Activated T-cell treated with anti-CD3 and anti-CD28 coated beads, Interleukin-2, amount 50 U/mL, for 72 hours (primary cell): Measurements from ENCODE around the gene OSBPL7. TPM values are rescaled to one million over a fixed set of nuclear protein-coding genes. Genes with fewer than 3 reads are reported as not detected.
A peak's percentile ranks its signal among the peaks of the same experiment; 100 is the strongest.

ENCODE experiments used
- ATAC-seq, 2 donors: fragments of 150-1000 bp; cut with Tn5 transposase; replicated peaks in 1 of 2; 2 replicates each; pipeline ENCODE4 v1.10.0; 2021; ENCODE audit warnings: moderate library complexity in 2 of 2, mild to moderate bottlenecking in 1 of 2
- DNase-seq, 2 donors: peaks; one replicate each; pipeline ENCODE4 v3.0.0; 2021 to 2022; ENCODE audit warnings: mixed read lengths in 1 of 2
- H3K27ac Mint-ChIP-seq: one replicate; pipeline ENCODE4 v1.8.0; 2022; ENCODE audit warnings: mild to moderate bottlenecking, moderate library complexity, mixed read lengths
- H3K27me3 Mint-ChIP-seq: one replicate; pipeline ENCODE4 v1.8.0; 2022; ENCODE audit warnings: low read depth, mixed read lengths
- H3K36me3 Mint-ChIP-seq, 2 donors: one replicate each; pipeline ENCODE4 v1.8.0; 2022; ENCODE audit warnings: mixed read lengths in 2 of 2, mild to moderate bottlenecking in 1 of 2; ENCODE audit not compliant: insufficient read depth in 2 of 2
- H3K4me1 Mint-ChIP-seq: one replicate; pipeline ENCODE4 v1.8.0; 2022; ENCODE audit warnings: low read depth, mixed read lengths
- H3K4me3 Mint-ChIP-seq, 2 donors: one replicate each; pipeline ENCODE4 v1.8.0; 2022; ENCODE audit warnings: mild to moderate bottlenecking in 2 of 2, mixed read lengths in 2 of 2, moderate library complexity in 2 of 2
- H3K9me3 Mint-ChIP-seq, 2 donors: one replicate each; pipeline ENCODE4 v1.8.0; 2022; ENCODE audit warnings: mixed read lengths in 2 of 2
- total RNA-seq, 2 donors: library from RNA; stranded (reverse); gene quantifications; one replicate each; pipeline ENCODE4 v1.2.3, GENCODE V29; 2022

OSBPL7 gene
- total RNA-seq, 2 donors from 2014 or later, result 23.9 to 24.9 TPM

DNA sequence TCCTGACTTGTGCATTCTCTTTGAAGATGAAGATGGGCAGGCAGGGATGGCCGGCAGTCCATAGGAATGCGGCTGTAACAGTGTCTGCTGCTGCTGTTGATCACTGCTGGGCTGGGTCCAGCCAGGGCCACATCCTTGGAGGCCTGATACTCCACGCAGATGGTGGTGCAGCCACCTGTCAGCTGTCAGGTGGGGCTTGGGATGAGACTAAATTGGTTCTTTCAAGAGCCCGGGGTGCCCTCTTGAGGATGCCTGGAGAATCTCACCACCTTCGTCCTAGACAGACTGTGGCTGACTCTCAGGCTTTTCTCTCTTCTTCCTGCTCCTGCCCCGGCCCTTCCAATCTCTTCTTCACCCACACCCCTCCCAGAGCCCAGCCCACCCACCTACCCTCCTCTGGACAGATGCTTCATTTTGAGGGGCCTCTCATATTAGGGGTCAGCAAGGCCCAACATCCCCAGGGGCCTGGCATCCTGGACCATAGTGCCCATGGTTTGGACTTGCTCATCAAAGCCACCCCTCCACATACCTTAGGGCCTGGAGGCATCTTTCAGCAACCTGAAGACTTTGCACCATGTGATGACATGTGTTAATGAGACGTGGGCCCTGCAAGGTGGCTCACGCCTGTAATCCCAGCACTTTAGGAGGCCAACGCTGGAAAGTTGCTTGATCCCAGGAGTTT, 19.1 kb downstream of the OSBPL7 start:
- Mint-ChIP-seq H3K9me3 (no peaks in the 10 kb centered on the region), H3K27ac (no peak overlapping the region), H3K4me1 (peaks cover 4% of the 10 kb centered on the region), H3K27me3 (no peaks in the 10 kb centered on the region), H3K4me3 (no peak overlapping the region), H3K36me3 (no peaks in the 10 kb centered on the region)
- DNase-seq, result peak; percentile 61 to 66
- peak; percentile 88 to 89 for ATAC-seq

DNA sequence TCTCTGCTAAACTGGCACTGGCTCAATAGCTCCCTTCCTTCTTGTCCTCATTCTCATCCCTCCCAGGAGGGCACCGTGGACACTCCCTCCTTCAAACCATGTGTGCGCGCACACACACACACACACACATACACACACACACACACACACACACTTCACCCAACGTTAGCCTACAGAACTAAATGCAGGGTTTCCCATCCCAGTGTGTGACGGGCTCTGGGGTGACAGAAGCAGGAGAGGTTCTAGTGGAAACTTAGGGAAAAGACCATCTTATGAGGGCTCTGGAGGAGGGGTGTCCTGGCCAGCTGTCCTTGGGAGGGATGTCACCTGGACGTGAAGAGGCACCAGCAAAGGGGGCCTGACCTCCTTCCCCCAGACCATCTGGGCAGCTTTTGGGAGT, 19.7 kb downstream of the OSBPL7 start:
- Mint-ChIP-seq H3K4me1 (peaks cover 4% of the 10 kb centered on the region), H3K4me3 (no peak overlapping the region), H3K9me3 (no peaks in the 10 kb centered on the region), H3K27me3 (no peaks in the 10 kb centered on the region), H3K27ac (no peak overlapping the region), H3K36me3 (no peaks in the 10 kb centered on the region)
- DNase-seq, result no peak
- no peak for ATAC-seq

DNA sequence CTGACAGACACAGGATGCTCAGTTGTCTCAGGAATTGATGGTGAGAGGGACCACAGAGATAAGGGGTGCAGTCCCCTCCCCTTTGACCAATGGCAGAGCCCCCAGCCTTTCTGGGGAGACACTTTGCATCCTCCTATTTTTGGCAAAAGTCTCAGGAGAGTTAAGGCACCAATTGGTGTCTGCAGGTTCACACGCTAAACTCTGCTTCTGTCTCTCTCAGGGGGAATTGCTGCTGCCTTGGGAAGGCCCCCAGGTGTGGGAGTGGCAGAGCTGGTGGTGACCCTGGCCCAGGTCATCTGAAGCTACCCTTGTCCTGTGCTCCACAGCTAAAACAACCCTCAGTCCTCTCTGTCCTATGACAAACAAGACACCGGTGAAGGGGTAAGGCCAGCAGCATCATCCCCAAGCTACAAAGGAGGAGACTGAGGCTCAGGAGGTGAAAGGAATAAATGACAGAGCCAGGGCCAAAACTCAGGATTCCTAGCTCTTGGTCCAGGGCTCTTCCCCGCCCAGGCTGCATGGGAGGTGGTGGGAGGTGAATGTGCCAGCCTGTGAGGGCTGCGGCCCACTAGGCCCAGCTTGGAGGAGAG, 20.3 kb downstream of the OSBPL7 start:
- peaks cover 4% of the 10 kb centered on the region for H3K4me1 Mint-ChIP-seq
- no peaks in the 10 kb centered on the region for H3K9me3 Mint-ChIP-seq
- no peak overlapping the region for H3K4me3 Mint-ChIP-seq
- no peak for ATAC-seq
- no peaks in the 10 kb centered on the region for H3K27me3 Mint-ChIP-seq
- no peaks in the 10 kb centered on the region for H3K36me3 Mint-ChIP-seq
- H3K27ac Mint-ChIP-seq, result no peak overlapping the region
- DNase-seq, result no peak

DNA sequence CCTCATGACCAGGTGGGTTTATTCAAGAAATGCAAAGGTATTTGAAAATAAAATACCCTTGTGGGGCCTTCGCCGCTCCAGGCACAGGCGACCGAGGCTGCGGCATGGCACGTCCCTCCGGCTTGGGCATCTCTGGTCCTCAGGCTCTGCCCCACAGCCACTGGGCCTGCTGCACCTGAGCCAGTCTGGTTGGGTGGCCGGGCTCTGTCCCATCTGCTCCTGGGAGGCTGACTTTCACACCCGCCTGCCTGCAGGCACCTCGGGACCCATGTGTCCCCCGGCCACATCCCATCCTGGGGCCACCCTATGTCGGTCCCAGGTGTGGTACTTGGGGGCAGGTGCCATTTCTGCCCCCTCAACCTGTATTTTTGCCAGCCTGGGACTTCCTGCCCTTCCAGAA, 20.9 kb downstream of the OSBPL7 start:
- Mint-ChIP-seq H3K36me3 (no peaks in the 10 kb centered on the region), H3K4me1 (peaks cover 4% of the 10 kb centered on the region), H3K27ac (no peak overlapping the region), H3K9me3 (no peaks in the 10 kb centered on the region), H3K4me3 (no peak overlapping the region), H3K27me3 (peaks cover under 1% of the 10 kb centered on the region)
- DNase-seq (no peak), ATAC-seq (no peak)

DNA sequence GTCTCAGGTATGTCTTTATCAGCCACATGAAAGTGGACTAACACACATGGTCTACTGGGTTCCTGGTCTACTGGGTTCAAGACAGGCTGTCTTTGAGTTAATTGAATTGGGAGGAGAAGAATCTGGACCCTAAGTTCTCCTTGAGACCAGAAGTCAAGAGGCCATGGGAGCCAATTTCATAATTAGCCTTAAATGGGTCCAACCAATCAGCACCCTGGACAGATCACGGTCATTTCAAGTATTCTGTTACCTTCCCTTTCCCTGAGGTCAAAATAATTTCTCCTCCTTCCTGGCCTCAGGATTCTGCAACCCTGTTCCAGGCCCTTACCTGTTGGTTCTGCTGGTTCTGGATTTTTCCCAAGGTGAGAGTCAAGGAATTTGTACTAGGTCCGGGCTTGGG, 23.8 kb downstream of the OSBPL7 start:
- Mint-ChIP-seq H3K36me3 (no peaks in the 10 kb centered on the region), H3K9me3 (no peaks in the 10 kb centered on the region), H3K4me3 (no peak overlapping the region), H3K27me3 (peaks cover 28% of the 10 kb centered on the region), H3K4me1 (peaks cover 4% of the 10 kb centered on the region), H3K27ac (no peak overlapping the region)
- DNase-seq (no peak), ATAC-seq (no peak)

DNA sequence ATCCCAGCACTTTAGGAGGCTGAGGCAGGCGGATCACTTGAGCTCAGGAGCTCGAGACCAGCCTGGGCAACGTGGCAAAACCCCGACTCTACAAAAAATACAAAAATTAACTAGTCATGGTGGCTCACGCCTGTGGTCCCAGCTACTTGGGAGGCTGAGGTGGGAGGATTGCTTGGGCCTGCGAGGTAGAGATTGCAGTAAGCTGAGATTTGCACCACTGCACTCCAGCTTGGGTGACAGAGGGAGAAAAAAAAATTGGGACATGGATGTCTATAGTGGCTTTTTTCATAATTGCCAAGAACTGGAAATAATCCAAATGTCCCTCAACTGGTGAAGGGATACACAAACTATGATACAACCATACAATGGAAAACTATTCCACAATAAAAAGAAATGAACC, 28.6 kb downstream of the OSBPL7 start:
- no peak for DNase-seq
- Mint-ChIP-seq H3K27ac (no peak overlapping the region), H3K4me3 (no peak overlapping the region), H3K27me3 (peaks cover 71% of the 10 kb centered on the region), H3K36me3 (peaks cover 0 to 2% of the 10 kb centered on the region in 2 donors), H3K9me3 (no peaks in the 10 kb centered on the region), H3K4me1 (peaks cover 18% of the 10 kb centered on the region)
- no peak for ATAC-seq

DNA sequence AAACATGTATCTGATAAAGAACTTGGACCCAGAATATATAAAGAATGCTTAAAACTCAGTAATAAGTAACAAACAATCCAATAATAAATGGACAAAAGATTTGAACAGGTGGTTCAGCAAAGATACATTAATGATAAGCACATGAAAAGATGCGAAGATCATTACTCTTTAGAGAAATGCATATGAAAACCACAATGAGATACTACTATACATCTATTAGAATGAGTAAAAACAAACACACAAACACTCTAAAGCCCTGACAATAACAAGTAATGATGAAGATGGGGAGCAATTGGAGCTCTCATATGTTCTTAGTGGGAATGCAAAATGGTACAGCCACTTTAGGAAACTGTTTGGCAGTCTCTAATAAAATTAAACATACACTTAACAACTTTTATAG, 29.1 kb downstream of the OSBPL7 start:
- Mint-ChIP-seq H3K4me3 (no peak overlapping the region), H3K4me1 (peaks cover 18% of the 10 kb centered on the region), H3K36me3 (peaks cover 0 to 2% of the 10 kb centered on the region in 2 donors), H3K27me3 (peaks cover 77% of the 10 kb centered on the region), H3K9me3 (no peaks in the 10 kb centered on the region), H3K27ac (no peak overlapping the region)
- ATAC-seq (no peak), DNase-seq (no peak)

DNA sequence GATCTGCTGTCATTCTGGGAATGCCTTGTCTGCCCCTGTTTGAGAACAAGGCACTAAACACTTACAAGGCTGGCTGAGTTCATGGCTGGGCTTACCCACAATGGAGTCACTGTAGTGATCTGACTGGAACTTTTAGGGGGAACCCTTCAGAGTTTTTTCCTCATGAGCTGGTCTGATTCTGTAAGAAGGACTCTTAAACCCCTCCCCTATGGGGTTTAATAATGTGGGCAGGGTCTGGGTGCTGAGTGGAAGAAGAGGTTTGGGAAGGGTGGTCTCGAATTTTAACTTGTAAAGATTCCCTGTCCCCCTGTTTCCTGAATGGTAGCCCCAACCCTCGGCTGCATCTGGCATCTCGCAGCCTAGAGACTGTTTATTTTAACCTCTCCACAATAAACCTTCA, 30.6 kb downstream of the OSBPL7 start:
- DNase-seq (no peak), ATAC-seq (peak in 1 of 2 donors; percentile 43)
- H3K9me3 Mint-ChIP-seq, result no peaks in the 10 kb centered on the region
- H3K27ac Mint-ChIP-seq, result no peak overlapping the region
- H3K4me1 Mint-ChIP-seq, result peaks cover 18% of the 10 kb centered on the region
- H3K27me3 Mint-ChIP-seq, result peaks cover 89% of the 10 kb centered on the region
- peaks cover 0 to 2% of the 10 kb centered on the region in 2 donors for H3K36me3 Mint-ChIP-seq
- peak overlapping the region in 1 of 2 donors; percentile 83 for H3K4me3 Mint-ChIP-seq

DNA sequence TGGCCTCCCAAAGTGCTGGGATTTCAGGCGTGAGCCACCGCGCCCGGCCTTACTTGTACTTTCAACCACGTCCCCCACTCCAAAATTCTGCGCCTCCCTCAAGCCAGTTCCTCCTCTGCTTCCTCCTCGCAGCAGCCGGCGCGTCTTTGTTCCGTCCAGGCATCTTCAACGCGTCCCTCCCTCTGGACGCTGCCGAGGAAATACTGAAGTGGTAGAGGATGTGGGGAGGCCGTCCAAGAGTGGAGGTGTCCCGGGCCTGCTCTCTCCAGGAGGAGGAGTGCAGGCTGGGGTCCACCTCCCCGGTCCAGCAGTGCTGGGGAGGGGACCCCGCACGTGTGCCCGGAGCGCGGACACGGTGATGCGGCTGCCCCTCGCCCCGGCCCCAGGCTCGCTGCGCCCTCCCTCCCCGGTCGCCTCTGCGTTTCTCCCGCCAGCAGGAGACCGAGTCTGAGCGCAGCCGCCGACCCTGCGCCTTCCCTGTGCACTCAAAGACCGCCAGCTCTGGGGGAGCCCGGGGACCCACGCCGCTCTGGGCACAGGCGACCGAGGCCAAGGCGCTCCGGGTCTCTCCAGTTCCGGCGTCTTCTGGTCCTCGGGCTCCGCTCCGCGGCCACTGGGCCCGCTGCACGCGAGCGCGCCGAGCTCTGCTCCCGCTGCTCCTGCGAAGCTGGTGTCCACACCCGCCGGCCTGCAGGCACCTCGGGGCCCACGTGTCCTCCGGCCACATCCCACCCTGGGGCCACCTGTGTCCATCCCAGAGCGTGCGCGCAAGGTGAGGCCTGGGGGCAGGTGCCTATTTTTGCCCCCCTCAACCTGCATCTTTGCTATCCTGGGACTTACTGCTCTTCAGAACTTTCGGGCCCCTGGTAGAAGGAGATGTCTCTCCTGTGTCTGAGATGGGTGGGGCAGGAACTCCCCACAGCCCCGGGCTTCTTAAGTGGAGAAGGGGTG, 31.7 kb downstream of the OSBPL7 start:
- Mint-ChIP-seq H3K4me3 (peak overlapping the region; percentile 83 to 85), H3K4me1 (peaks cover 18% of the 10 kb centered on the region), H3K27me3 (peaks cover 87% of the 10 kb centered on the region), H3K36me3 (peaks cover 0 to 2% of the 10 kb centered on the region in 2 donors), H3K9me3 (no peaks in the 10 kb centered on the region), H3K27ac (no peak overlapping the region)
- ATAC-seq (peak; percentile 98 to 99), DNase-seq (peak; percentile 75 to 80)

DNA sequence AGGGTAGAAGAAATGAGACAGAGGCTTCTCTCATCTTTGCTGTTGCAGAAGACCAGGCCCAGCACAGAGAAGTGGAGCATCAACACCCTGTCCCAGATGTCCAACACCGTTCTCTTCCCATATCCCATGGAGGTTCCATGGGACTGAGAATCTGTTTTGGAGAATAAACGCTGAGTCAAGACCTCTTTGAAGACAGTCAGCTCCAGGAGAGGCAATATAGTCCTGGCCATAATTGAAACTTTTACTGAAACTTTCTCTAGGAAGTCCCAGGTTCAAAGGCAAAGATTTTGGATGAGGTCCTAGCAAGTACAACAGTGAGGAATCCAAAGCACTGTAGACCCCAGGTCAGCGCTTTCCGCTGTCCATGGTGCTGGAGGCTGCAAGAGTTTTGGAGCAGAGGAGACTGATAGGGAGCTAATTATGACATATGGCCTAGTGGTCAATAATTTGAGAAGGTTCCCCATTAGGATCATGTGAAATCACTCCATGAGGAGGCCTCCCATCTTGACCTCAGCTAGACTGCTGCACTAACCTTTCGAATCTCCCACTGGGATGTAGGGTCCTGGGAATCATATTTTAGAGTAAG, 36.0 kb downstream of the OSBPL7 start:
- ATAC-seq (no peak), DNase-seq (peak; percentile 21 to 33)
- peaks cover 58% of the 10 kb centered on the region for H3K27me3 Mint-ChIP-seq
- H3K9me3 Mint-ChIP-seq, result no peaks in the 10 kb centered on the region
- no peak overlapping the region for H3K27ac Mint-ChIP-seq
- H3K36me3 Mint-ChIP-seq, result peaks cover 0 to under 1% of the 10 kb centered on the region in 2 donors
- peaks cover 14% of the 10 kb centered on the region for H3K4me1 Mint-ChIP-seq
- no peak overlapping the region for H3K4me3 Mint-ChIP-seq

DNA sequence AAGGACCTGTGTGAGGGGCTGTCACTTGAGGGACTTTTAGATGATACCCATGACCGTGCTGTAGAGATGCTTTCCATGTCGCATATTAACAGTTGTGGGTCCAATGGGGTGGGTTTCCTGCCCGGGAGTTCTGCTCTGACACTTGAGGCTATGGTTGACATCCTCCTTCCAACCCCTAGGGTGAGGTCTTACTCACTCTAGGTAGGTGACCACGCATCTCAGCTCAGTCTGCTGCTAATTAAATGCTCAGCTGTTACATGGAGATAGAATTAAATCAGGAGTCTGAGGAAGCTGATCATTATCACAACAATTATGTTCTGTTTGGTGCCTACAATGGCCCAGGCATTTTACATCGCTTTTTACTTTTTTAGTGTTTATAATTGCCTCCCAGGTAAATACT, 40.2 kb downstream of the OSBPL7 start:
- H3K27me3 Mint-ChIP-seq, result peaks cover 44% of the 10 kb centered on the region
- H3K27ac Mint-ChIP-seq, result no peak overlapping the region
- H3K36me3 Mint-ChIP-seq, result no peaks in the 10 kb centered on the region
- H3K4me3 Mint-ChIP-seq, result no peak overlapping the region
- no peaks in the 10 kb centered on the region for H3K4me1 Mint-ChIP-seq
- no peaks in the 10 kb centered on the region for H3K9me3 Mint-ChIP-seq
- no peak for ATAC-seq
- no peak for DNase-seq

DNA sequence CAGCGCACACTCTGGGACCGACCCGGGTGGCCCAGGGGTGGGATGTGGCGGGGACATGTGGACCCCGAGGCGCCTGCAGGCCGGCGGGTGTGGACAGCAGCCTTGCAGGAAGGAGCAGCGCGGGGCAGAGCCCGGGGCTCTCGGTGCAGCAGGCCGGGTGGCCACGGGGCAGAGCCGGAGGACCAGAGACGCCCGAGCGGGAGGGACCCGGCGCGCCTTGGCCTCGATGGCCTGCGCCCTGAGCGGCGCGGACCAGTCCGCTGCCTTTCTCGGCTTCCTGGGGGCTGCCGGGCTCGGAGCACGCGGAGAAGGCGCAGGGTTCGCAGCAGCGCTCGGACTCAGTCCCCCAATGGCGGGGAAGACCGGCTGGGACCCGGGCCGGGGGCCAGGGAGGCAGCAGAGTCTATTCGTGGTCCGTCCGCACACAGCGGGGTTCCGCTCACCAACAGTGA, 43.4 kb downstream of the OSBPL7 start:
- Mint-ChIP-seq H3K36me3 (no peaks in the 10 kb centered on the region), H3K27ac (no peak overlapping the region), H3K4me1 (no peaks in the 10 kb centered on the region), H3K4me3 (no peak overlapping the region), H3K27me3 (peaks cover 46% of the 10 kb centered on the region), H3K9me3 (no peaks in the 10 kb centered on the region)
- no peak for ATAC-seq
- no peak for DNase-seq
